ENCODE measurements around the gene HMG20A.

HMG20A gene

GRCh38 chr15:77468896-77469295 lies 48.2 kb downstream of the HMG20A start:
- TF ChIP-seq CTCF (IDR thresholded peaks at IDR 0.05; ENCODE audit: low read depth, low read length): no peak
- DNase-seq (ENCODE audit: extremely low read depth, low read depth): no peak

- no peak for TF ChIP-seq CTCF (IDR thresholded peaks at IDR 0.05; ENCODE audit: low read depth, low read length)
These were observed 49.5 kb downstream of the HMG20A start for GRCh38 chr15:77470235-77470634.

GRCh38 chr15:77473328-77473727 lies 52.6 kb downstream of the HMG20A start:
- no peak for TF ChIP-seq CTCF (IDR thresholded peaks at IDR 0.05; ENCODE audit: low read depth, low read length)
- DNase-seq (ENCODE audit: extremely low read depth, low read depth): no peak

More at GRCh38 chr15:77470235-77470634, 49.5 kb downstream of the HMG20A start:
- no peak for DNase-seq (ENCODE audit: extremely low read depth, low read depth)

GRCh38 chr15:77474310-77474988 lies 53.8 kb downstream of the HMG20A start:
- DNase-seq (ENCODE audit: extremely low read depth, low read depth): no peak
- no peak for TF ChIP-seq CTCF (IDR thresholded peaks at IDR 0.05; ENCODE audit: low read depth, low read length)

GRCh38 chr15:77475001-77475400 lies 54.3 kb downstream of the HMG20A start:
- no peak for TF ChIP-seq CTCF (IDR thresholded peaks at IDR 0.05; ENCODE audit: low read depth, low read length)
- no peak for DNase-seq (ENCODE audit: extremely low read depth, low read depth)

- TF ChIP-seq CTCF (IDR thresholded peaks at IDR 0.05; ENCODE audit: low read depth, low read length): no peak
- DNase-seq (ENCODE audit: extremely low read depth, low read depth): no peak
These were observed 55.2 kb downstream of the HMG20A start for GRCh38 chr15:77475898-77476297.

GRCh38 chr15:77476995-77477394 lies 56.3 kb downstream of the HMG20A start:
- DNase-seq (ENCODE audit: extremely low read depth, low read depth): no peak
- TF ChIP-seq CTCF (IDR thresholded peaks at IDR 0.05; ENCODE audit: low read depth, low read length): no peak
